OCI-LY1 (cell line): ENCODE results near the gene CDKN2B.

Experiments used
- H2AFZ ChIP-seq: fragments of 200-600 bp; sonication (generic), shearing (Covaris generic); 2 replicates; pipeline ENCODE4 v1.6.0; 2014; ENCODE audit warnings: antibody characterized with exemption, mild to moderate bottlenecking, low read length
- H3F3A ChIP-seq: fragments of 200-600 bp; sonication (generic), shearing (Covaris generic); 2 replicates; pipeline ENCODE4 v1.6.0; 2014; ENCODE audit warnings: mild to moderate bottlenecking, antibody characterized with exemption, low read length, moderate library complexity; ENCODE audit not compliant: insufficient read depth
- H3K27ac ChIP-seq: fragments of 200-600 bp; sonication (generic); 2 replicates; pipeline ENCODE4 v1.5.1; 2014; ENCODE audit warnings: low read length, mixed run types, mild to moderate bottlenecking, low read depth; ENCODE audit not compliant: poor library complexity, severe bottlenecking
- H3K27me3 ChIP-seq: fragments of 200-600 bp; sonication (generic); 2 replicates; pipeline ENCODE4 v1.6.0; 2014; ENCODE audit warnings: antibody characterized with exemption, mild to moderate bottlenecking, low read length, moderate library complexity; ENCODE audit not compliant: insufficient read depth
- H3K36me3 ChIP-seq: fragments of 200-600 bp; sonication (generic); 2 replicates; pipeline ENCODE4 v1.6.1; 2014; ENCODE audit warnings: mild to moderate bottlenecking, antibody characterized with exemption, low read length, moderate library complexity, mixed read lengths; ENCODE audit not compliant: insufficient read depth
- H3K4me1 ChIP-seq: fragments of 200-600 bp; sonication (generic); 2 replicates; pipeline ENCODE4 v1.5.1; 2014; ENCODE audit warnings: mild to moderate bottlenecking, low read length, moderate library complexity; ENCODE audit not compliant: insufficient read depth, severe bottlenecking
- H3K4me2 ChIP-seq: fragments of 200-600 bp; sonication (generic), shearing (Covaris generic); 2 replicates; pipeline ENCODE4 v1.6.1; 2014; ENCODE audit warnings: low read length
- H3K4me3 ChIP-seq: fragments of 200-600 bp; sonication (generic); 2 replicates; pipeline ENCODE4 v1.5.1; 2014; ENCODE audit warnings: low read length, low read depth, mild to moderate bottlenecking, mixed read lengths; ENCODE audit not compliant: poor library complexity, severe bottlenecking
- H3K79me2 ChIP-seq: fragments of 200-600 bp; shearing (Covaris generic); 2 replicates; pipeline ENCODE4 v1.6.1; 2016; ENCODE audit warnings: mixed run types, low read length, mixed read lengths; ENCODE audit not compliant: insufficient read depth
- H3K9ac ChIP-seq: fragments of 200-600 bp; sonication (generic), shearing (Covaris generic); 2 replicates; pipeline ENCODE4 v1.6.1; 2014; ENCODE audit warnings: mild to moderate bottlenecking, low read length, mixed read lengths
- H3K9me2 ChIP-seq: fragments of 200-600 bp; sonication (generic), shearing (Covaris generic); 2 replicates; pipeline ENCODE4 v1.6.1; 2014; ENCODE audit warnings: low read depth, mild to moderate bottlenecking, low read length, mixed read lengths
- H3K9me3 ChIP-seq: fragments of 200-600 bp; shearing (Covaris generic); 2 replicates; pipeline ENCODE4 v1.6.1; 2014; ENCODE audit warnings: low read length, mixed read lengths
- H4K20me1 ChIP-seq: fragments of 200-600 bp; sonication (generic), shearing (Covaris generic); 2 replicates; pipeline ENCODE4 v1.6.0; 2016; ENCODE audit warnings: mild to moderate bottlenecking, low read length; ENCODE audit not compliant: insufficient read depth
- EZH2 ChIP-seq: fragments of 200-600 bp; sonication (generic), shearing (Covaris generic); IDR thresholded peaks from 2 replicates; pipeline ENCODE4 v1.8.0; 2017; ENCODE audit warnings: borderline replicate concordance, mixed run types, mild to moderate bottlenecking, antibody characterized with exemption, low read length, moderate library complexity, mixed read lengths
- TF ChIP-seq, protein P1 (sequence below): fragments of 200-600 bp; sonication (generic), shearing (Covaris generic); IDR thresholded peaks from 2 replicates; pipeline ENCODE4 v1.5.1; 2017; ENCODE audit warnings: mild to moderate bottlenecking, antibody characterized with exemption, low read length, moderate library complexity, mixed read lengths

CDKN2B gene

DNA sequence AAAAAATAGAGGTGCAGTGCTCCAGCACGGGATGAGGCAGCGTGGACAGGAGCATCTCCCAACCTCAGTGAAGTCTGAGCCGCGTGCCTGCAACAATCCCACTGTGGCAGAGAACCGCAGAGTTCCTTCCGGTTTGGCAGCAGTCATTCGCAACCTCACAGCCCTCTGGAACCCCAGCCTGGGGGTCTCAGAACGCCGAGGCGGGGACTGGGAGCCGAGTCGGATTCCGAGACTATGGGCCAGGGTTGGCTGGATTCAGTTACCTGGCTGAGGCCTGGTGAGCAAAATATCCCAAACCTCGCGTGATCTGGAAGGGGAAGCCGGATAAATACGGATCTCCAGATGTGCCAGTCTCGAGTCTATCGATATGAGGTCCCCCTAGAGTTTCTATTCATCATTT lies 41.9 kb downstream of the CDKN2B start:
- H3K4me2 ChIP-seq = no peak overlapping the region
- peaks cover 52% of the 10 kb centered on the region for H3K36me3 ChIP-seq
- peaks cover 7% of the 10 kb centered on the region; the same call in 1 of the 2 replicates for H3K79me2 ChIP-seq
- H3K9me2 ChIP-seq = no peaks in the 10 kb centered on the region
- no peak for TF ChIP-seq EZH2
- TF ChIP-seq, protein P1, sequence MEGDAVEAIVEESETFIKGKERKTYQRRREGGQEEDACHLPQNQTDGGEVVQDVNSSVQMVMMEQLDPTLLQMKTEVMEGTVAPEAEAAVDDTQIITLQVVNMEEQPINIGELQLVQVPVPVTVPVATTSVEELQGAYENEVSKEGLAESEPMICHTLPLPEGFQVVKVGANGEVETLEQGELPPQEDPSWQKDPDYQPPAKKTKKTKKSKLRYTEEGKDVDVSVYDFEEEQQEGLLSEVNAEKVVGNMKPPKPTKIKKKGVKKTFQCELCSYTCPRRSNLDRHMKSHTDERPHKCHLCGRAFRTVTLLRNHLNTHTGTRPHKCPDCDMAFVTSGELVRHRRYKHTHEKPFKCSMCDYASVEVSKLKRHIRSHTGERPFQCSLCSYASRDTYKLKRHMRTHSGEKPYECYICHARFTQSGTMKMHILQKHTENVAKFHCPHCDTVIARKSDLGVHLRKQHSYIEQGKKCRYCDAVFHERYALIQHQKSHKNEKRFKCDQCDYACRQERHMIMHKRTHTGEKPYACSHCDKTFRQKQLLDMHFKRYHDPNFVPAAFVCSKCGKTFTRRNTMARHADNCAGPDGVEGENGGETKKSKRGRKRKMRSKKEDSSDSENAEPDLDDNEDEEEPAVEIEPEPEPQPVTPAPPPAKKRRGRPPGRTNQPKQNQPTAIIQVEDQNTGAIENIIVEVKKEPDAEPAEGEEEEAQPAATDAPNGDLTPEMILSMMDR = no peak
- no peaks in the 10 kb centered on the region for H3F3A ChIP-seq
- H4K20me1 ChIP-seq = no peaks in the 10 kb centered on the region
- H3K9me3 ChIP-seq = no peaks in the 10 kb centered on the region; the same call in 1 of the 2 replicates
- no peak overlapping the region for H3K9ac ChIP-seq
- H3K4me3 ChIP-seq = no peak overlapping the region
- no peak overlapping the region for H2AFZ ChIP-seq
- H3K27me3 ChIP-seq = no peaks in the 10 kb centered on the region
- H3K27ac ChIP-seq = no peak overlapping the region
- H3K4me1 ChIP-seq = peaks cover 17% of the 10 kb centered on the region

DNA sequence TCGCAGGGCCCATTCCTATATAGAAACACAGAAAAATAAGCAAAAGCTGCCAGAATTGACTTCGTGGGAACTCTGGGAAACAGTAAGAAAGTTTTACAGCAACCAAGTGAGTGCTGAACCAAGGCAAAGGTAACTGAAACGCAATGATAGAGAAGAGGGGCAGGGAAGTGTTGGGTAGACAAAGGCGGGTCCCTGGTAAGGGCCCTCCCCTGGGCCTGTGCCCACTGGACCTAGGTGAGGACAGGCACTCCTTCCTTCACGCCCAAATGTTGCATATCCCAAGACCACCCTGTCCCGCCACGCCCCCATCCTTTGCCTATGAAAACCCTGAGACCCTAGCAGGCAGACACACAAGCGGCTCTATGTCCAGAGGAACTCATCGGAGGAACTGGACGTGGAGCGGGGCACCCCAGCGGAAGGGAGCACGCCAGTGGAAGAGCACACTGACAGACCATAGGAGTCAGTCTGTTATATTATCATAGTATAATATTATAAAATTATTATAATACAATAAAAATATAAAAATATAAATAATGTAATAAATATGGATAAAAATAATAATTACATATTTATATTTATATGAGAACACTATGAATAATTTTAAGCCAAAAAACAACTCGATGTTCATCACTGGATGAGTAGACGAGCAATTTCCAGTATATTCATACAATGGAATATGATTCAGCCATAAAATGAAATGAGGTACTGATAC lies 42.8 kb downstream of the CDKN2B start:
- Histone ChIP-seq H2AFZ (no peak overlapping the region), H3K9me3 (no peaks in the 10 kb centered on the region; the same call in 1 of the 2 replicates), H3K4me1 (peaks cover 17% of the 10 kb centered on the region), H3K27ac (peak overlapping the region; percentile 66), H3K79me2 (no peaks in the 10 kb centered on the region), H4K20me1 (no peaks in the 10 kb centered on the region), H3K9me2 (no peaks in the 10 kb centered on the region), H3K36me3 (peaks cover 46% of the 10 kb centered on the region), H3K27me3 (no peaks in the 10 kb centered on the region), H3K9ac (no peak overlapping the region), H3K4me3 (no peak overlapping the region), H3F3A (no peaks in the 10 kb centered on the region), H3K4me2 (peak overlapping the region; percentile 77)
- TF ChIP-seq, protein P1 = no peak
- TF ChIP-seq EZH2 = no peak

DNA sequence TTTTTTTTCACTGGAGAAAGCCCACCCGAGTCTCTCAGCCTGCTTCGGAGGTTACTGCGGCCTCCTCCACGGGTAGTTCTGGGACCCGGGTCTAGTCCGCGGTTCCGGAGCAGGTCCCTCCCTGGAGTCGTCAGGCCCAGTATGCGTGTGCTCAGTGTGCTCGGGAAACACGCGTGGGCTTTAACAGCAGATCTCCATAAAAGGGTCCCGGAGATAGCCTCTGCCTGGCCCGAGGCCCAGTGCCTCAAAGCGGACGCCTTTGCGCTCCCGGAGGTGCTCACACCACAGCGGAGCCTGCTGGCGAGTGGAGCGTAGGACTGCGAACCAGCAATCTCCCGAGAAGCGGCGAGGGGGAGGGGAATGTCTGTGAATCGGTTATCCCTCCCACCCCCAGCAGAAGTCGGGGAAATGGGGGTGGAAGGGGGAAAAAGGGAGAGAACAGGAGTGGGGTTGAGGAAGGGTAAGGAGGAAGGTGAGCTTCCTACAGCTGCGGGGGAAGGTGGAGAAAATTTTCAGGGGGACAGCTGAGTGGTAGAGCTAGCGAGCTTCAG lies 43.6 kb downstream of the CDKN2B start:
- Histone ChIP-seq H3K9me2 (no peaks in the 10 kb centered on the region), H3K4me3 (peak overlapping the region; percentile 54), H3K4me1 (peaks cover 17% of the 10 kb centered on the region), H3K9me3 (no peaks in the 10 kb centered on the region; the same call in 1 of the 2 replicates), H4K20me1 (no peaks in the 10 kb centered on the region), H3K27ac (peak overlapping the region; percentile 66), H3F3A (no peaks in the 10 kb centered on the region), H3K27me3 (no peaks in the 10 kb centered on the region), H3K9ac (peak overlapping the region; percentile 63), H2AFZ (no peak overlapping the region), H3K4me2 (peak overlapping the region; percentile 77), H3K36me3 (peaks cover 38% of the 10 kb centered on the region), H3K79me2 (no peaks in the 10 kb centered on the region)
- TF ChIP-seq EZH2 = no peak
- TF ChIP-seq, protein P1 = peak; percentile 69
